Activated T-helper 2 cell treated with anti-CD3 and anti-CD28 coated beads, Interferon-gamma antibody, Interleukin-2, Interleukin-4, amounts not matched to agents 10 μg/mL and 5 μg/mL and 100 μg/mL, durations not matched to agents 14 hours and 24 hours and 36 hours (primary cell): ENCODE data around the gene CDK14. TPM values are rescaled to one million over a fixed set of nuclear protein-coding genes. Genes with fewer than 3 reads are reported as not detected.

Experiments used
- DNase-seq: peaks from one replicate; pipeline ENCODE4 v3.0.0; 2021; ENCODE audit warnings: low spot score
- H3K27ac Mint-ChIP-seq: one replicate; pipeline ENCODE4 v1.8.0; 2021; ENCODE audit warnings: mixed read lengths
- H3K27me3 Mint-ChIP-seq: one replicate; pipeline ENCODE4 v1.8.0; 2021; ENCODE audit warnings: low read depth, mixed read lengths
- H3K36me3 Mint-ChIP-seq: one replicate; pipeline ENCODE4 v1.8.0; 2021; ENCODE audit warnings: low read depth, mixed read lengths
- H3K4me1 Mint-ChIP-seq: one replicate; pipeline ENCODE4 v1.8.0; 2021; ENCODE audit warnings: low read depth, mixed read lengths
- H3K4me3 Mint-ChIP-seq: one replicate; pipeline ENCODE4 v1.8.0; 2021; ENCODE audit warnings: low read depth, mild to moderate bottlenecking, moderate library complexity, mixed read lengths
- H3K9me3 Mint-ChIP-seq: one replicate; pipeline ENCODE4 v1.8.0; 2021; ENCODE audit warnings: mixed read lengths
- intact Hi-C: fragments of 100-400 bp; cut with micrococcal nuclease; formaldehyde crosslinking; loops from one replicate; pipeline ENCODE4 v1.15.1; 2023
- total RNA-seq: library from RNA; stranded (reverse); gene quantifications from 2 replicates; pipeline ENCODE4 v1.2.3, GENCODE V29; 2022

Gene CDK14
- total RNA-seq, 1 donor from 2014 or later, result 2.2 TPM

DNA sequence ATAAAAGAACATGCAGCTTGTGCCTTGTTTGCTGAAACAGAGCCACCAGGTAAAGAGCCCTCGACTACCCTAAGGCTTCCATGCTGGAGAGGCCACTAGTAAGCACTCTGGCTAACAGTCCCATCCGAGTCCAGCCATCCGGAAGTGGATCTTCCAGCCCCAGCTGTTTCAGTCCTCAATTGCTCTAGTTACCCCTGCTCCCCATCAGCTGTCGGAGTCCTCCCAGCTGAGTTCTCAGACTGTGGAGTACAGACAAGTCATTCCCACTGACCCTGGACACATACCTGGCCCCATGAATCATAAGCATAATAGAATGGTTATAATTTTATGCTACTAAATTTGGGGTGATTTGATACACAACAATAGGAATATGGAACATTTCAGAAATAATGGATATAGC lies 654.6 kb downstream of the CDK14 start:
- H3K9me3 Mint-ChIP-seq, result peaks cover 6% of the 10 kb centered on the region
- H3K4me1 Mint-ChIP-seq, result no peaks in the 10 kb centered on the region
- H3K4me3 Mint-ChIP-seq, result no peak overlapping the region
- no peaks in the 10 kb centered on the region for H3K36me3 Mint-ChIP-seq
- no peak overlapping the region for H3K27ac Mint-ChIP-seq
- DNase-seq, result no peak
- peaks cover 3% of the 10 kb centered on the region for H3K27me3 Mint-ChIP-seq
- intact Hi-C loops, result no loop called here

- H3K4me1 Mint-ChIP-seq, result no peaks in the 10 kb centered on the region
- H3K36me3 Mint-ChIP-seq, result no peaks in the 10 kb centered on the region
- H3K9me3 Mint-ChIP-seq, result peaks cover 13% of the 10 kb centered on the region
- DNase-seq, result no peak
- no peak overlapping the region for H3K4me3 Mint-ChIP-seq
- peaks cover 3% of the 10 kb centered on the region for H3K27me3 Mint-ChIP-seq
- intact Hi-C loops, result no loop called here
- no peak overlapping the region for H3K27ac Mint-ChIP-seq
Measured at GRCh38 chr7:91251877-91252276, 655.8 kb downstream of the CDK14 start.

Other genes starting within 250 kb of the CDK14 start
- gene GTPBP10, start 249.6 kb upstream of the CDK14 start, total RNA-seq, result 29.3 and 32.0 TPM in 2 replicates
- 7.1 and 7.2 TPM in 2 replicates for gene CLDN12, start 192.9 kb upstream of the CDK14 start, total RNA-seq
- gene PTTG1IP2, start 126.7 kb upstream of the CDK14 start, total RNA-seq, result not detected in 2 replicates